ENCODE data around the gene ETS2.

GRCh38 chr21:38759413-38759812 is 46.3 kb upstream of the ETS2 start:
- TF ChIP-seq CTCF (IDR thresholded peaks at IDR 0.05; ENCODE audit: low read depth, low read length) (no peak), POLR2A (IDR thresholded peaks at IDR 0.05; ENCODE audit: extremely low read depth, insufficient read length) (no peak), MYC (IDR thresholded peaks at IDR 0.05; ENCODE audit: low read depth, low read length) (no peak), MAX (IDR thresholded peaks at IDR 0.05; ENCODE audit: low read depth, low read length) (no peak)

All from NB4 (cell line).